Activated CD4-positive, alpha-beta T cell treated with anti-CD3 and anti-CD28 coated beads, Interleukin-2, amount 10 ng/mL, durations not matched to agents 7 days and 5 days (primary cell): ENCODE measurements around the gene EQTN. TPM values are rescaled to one million over a fixed set of nuclear protein-coding genes. Genes with fewer than 3 reads are reported as not detected.

Source experiments
- CTCF ChIA-PET: fragments of 350-600 bp; sonication (Branson Sonifier 250); formaldehyde crosslinking; loops from one replicate; lab custom pipeline; 2021; ENCODE audit warnings: antibody characterized with exemption; lab: Charles Lee
- POLR2A ChIA-PET: fragments of 350-600 bp; sonication (Branson Sonifier 250); formaldehyde crosslinking; loops from one replicate; lab custom pipeline; 2021; ENCODE audit warnings: antibody characterized with exemption; lab: Charles Lee
- DNase-seq: peaks from one replicate; pipeline ENCODE4 v3.0.0-alpha.2; 2020
- H3K27ac Mint-ChIP-seq: one replicate; pipeline ENCODE4 v1.8.0; 2021; ENCODE audit warnings: mild to moderate bottlenecking, moderate library complexity, mixed read lengths
- H3K27me3 Mint-ChIP-seq: one replicate; pipeline ENCODE4 v1.8.0; 2021; ENCODE audit warnings: mixed read lengths
- H3K36me3 Mint-ChIP-seq: one replicate; pipeline ENCODE4 v1.8.0; 2021; ENCODE audit warnings: low read depth, mixed read lengths
- H3K4me1 Mint-ChIP-seq: one replicate; pipeline ENCODE4 v1.8.0; 2021; ENCODE audit warnings: mixed read lengths
- H3K4me3 Mint-ChIP-seq: one replicate; pipeline ENCODE4 v1.8.0; 2021; ENCODE audit warnings: mild to moderate bottlenecking, moderate library complexity, mixed read lengths
- H3K9me3 Mint-ChIP-seq: one replicate; pipeline ENCODE4 v1.8.0; 2021; ENCODE audit warnings: mixed read lengths
- total RNA-seq, 2 experiments: library from RNA; stranded (reverse); gene quantifications; one replicate each; pipeline ENCODE4 v1.2.3, GENCODE V29; 2021

Gene EQTN
- total RNA-seq, 2 experiments from 2014 or later: not detected

DNA sequence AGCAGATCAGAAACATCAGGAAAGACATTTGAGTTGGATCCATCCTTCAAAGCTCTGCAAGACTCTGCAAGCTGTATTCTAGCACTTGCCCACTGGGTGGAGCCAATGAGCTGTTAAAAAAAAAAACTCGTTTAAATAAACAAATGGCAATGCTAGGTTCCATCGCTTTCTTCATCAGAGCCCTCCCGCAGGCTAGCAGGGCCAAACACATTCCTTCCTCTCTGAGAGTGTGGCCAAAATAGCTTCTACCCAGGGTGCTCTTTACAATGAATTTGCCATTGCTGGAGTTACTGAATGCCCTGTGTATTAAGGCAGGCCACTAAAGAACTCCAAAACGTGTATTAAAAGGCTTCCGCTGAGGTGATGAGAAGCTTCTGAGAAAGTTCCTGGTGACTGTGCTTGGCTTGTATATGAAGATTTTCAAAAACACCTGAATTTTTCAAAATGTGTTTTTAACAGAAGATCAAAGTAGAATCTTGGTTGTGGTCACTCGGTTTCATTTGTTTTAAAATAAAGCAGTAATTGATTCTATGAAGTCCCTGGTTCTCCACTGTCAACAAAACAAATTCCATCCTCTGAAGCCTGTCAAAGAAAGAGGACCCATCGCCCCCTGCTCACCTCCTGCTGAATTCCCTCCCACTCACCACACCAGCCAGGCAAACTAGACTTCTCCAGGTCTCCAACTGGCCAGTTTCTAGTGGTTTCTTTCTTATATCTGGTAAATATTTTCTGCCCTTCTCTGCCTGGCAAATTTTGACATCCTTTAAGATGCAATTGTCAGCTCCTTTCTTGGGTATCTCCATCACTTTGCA lies 36.5 kb upstream of the EQTN start:
- ChIA-PET CTCF (interaction anchor here (0.7 to 2.0 kb wide), 6 partner anchors 20 to 214 kb away, joined by 3 to 5 read pairs (median 3); partner anchors contain the start of gene MOB3B), POLR2A (no interaction called here)
- H3K36me3 Mint-ChIP-seq: no peaks in the 10 kb centered on the region
- H3K27ac Mint-ChIP-seq: no peak overlapping the region
- H3K27me3 Mint-ChIP-seq: peaks cover 4% of the 10 kb centered on the region
- H3K9me3 Mint-ChIP-seq: no peaks in the 10 kb centered on the region
- no peak overlapping the region for H3K4me3 Mint-ChIP-seq
- DNase-seq: peak; percentile 45
- H3K4me1 Mint-ChIP-seq: peaks cover 2% of the 10 kb centered on the region

DNA sequence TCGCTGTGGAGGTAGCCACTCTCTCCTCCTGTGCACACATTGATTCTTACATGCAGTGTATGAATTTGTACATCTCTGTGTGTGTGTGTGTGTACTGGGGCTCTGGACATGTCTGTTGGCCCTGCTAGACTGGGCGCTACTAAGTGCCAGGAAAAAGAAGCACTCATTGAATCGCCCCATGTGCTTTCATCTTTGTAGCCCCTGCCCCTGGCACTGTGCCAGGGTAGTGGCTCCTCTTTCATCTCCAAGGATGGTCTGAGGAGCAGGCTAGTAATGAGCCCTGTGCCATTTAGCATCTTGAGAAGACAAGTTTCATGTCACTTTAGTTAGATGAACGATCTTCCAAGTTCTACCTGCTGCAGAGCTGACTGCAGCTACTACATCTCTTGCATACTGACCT lies 34.4 kb upstream of the EQTN start:
- Mint-ChIP-seq H3K9me3 (no peaks in the 10 kb centered on the region), H3K4me1 (peaks cover 2% of the 10 kb centered on the region), H3K36me3 (no peaks in the 10 kb centered on the region), H3K27ac (no peak overlapping the region), H3K27me3 (peaks cover 6% of the 10 kb centered on the region), H3K4me3 (no peak overlapping the region)
- ChIA-PET POLR2A (no interaction called here), CTCF (interaction anchor here (2.0 kb wide), 1 partner anchor 198 kb away, joined by 5 read pairs; the partner anchor contains the start of gene MOB3B)
- DNase-seq: no peak

DNA sequence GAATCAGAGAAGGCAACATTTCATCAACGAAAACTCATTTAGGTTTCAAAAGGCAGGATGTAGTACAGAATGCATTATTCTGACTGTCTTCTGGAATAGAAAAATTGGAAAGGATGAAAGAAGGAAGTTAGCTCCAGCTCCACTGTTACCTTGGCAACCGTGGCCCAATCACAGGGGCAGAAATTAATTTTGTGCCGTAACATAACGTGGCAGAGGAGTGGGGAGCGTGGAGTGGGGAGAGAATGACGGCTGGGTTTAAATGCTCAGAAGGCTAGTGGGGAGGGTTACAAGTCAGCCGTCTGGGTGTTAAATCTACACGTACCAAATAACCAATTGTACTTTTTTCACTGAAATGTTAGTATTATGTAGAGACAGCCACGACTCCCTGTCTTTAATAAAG lies 32.3 kb upstream of the EQTN start:
- Mint-ChIP-seq H3K9me3 (no peaks in the 10 kb centered on the region), H3K36me3 (no peaks in the 10 kb centered on the region), H3K27me3 (peaks cover 3% of the 10 kb centered on the region), H3K27ac (no peak overlapping the region), H3K4me3 (no peak overlapping the region), H3K4me1 (peaks cover 2% of the 10 kb centered on the region)
- no peak for DNase-seq
- ChIA-PET POLR2A (no interaction called here), CTCF (interaction anchor here (1.1 kb wide), 1 partner anchor 200 kb away, joined by 3 read pairs; the partner anchor contains the start of gene MOB3B)

DNA sequence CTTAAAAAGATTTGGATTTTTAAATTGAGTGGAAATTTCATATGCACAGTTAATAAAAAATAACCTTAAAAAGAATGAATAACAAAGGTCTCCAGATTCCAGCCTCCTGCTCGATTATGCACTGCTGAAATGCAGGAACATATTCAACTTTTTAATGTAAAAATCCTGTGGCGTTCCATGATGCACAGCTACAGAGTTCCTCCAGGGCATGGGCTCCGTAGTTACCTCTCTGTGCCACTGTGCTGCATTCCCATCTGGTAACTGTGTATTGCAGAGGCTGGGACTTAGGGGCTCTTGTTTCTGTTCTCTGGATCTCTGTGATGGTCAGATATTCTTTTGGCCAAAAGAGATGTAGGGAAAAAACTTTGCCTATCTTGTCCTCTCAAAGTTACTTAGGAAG lies 31.5 kb upstream of the EQTN start:
- no peak for DNase-seq
- Mint-ChIP-seq H3K9me3 (no peaks in the 10 kb centered on the region), H3K36me3 (no peaks in the 10 kb centered on the region), H3K4me1 (no peaks in the 10 kb centered on the region), H3K4me3 (no peak overlapping the region), H3K27ac (no peak overlapping the region), H3K27me3 (peaks cover 3% of the 10 kb centered on the region)
- ChIA-PET POLR2A (no interaction called here), CTCF (interaction anchor here (0.6 to 1.1 kb wide), 2 partner anchors 106 to 201 kb away, joined by 3 read pairs; partner anchors contain the start of gene MOB3B)

DNA sequence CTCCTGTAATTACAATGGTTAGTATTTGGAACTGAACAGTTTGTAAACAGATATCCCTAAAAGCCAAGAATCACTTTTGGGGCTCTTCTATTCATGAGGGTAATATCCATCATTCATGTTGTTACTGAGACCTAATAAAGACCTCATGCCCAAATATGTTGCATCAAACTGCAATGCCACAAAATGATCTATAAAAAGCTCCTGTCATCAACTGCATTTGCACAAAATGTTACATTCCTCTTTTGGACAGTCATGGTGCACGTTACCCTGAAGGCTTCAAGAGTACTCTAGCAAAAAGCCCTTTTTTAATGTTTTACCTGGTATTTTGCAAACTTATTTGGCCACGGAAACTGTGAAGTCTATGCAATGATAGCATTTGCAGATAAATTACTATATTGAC lies 14.2 kb upstream of the EQTN start:
- DNase-seq: no peak
- CTCF ChIA-PET: no interaction called here
- Mint-ChIP-seq H3K27me3 (peaks cover 12% of the 10 kb centered on the region), H3K4me3 (no peak overlapping the region), H3K27ac (no peak overlapping the region), H3K4me1 (no peaks in the 10 kb centered on the region), H3K9me3 (no peaks in the 10 kb centered on the region), H3K36me3 (no peaks in the 10 kb centered on the region)
- POLR2A ChIA-PET: no interaction called here

DNA sequence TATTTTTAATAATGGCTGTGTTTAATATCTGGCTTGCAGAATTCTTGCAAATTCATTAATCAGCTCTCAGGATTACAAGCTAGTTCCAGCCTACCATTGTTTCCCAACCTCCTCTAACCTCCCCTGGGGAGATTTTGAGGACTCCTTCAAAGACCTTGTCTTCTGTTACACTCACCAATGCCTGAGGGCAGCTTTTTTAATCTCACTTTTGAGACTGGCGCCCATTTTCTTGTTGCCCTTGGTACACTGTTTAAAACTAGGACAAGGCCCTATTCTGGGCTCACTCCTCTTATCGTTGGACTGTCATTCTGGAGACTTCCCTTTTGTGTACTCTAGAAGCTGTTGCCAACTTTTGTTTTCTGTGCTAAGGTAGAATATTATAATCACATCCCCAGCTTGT lies 13.6 kb upstream of the EQTN start:
- H3K36me3 Mint-ChIP-seq: no peaks in the 10 kb centered on the region
- H3K27ac Mint-ChIP-seq: no peak overlapping the region
- no peaks in the 10 kb centered on the region for H3K9me3 Mint-ChIP-seq
- CTCF ChIA-PET: no interaction called here
- H3K4me3 Mint-ChIP-seq: no peak overlapping the region
- H3K27me3 Mint-ChIP-seq: peaks cover 12% of the 10 kb centered on the region
- no peaks in the 10 kb centered on the region for H3K4me1 Mint-ChIP-seq
- POLR2A ChIA-PET: no interaction called here
- DNase-seq: no peak

DNA sequence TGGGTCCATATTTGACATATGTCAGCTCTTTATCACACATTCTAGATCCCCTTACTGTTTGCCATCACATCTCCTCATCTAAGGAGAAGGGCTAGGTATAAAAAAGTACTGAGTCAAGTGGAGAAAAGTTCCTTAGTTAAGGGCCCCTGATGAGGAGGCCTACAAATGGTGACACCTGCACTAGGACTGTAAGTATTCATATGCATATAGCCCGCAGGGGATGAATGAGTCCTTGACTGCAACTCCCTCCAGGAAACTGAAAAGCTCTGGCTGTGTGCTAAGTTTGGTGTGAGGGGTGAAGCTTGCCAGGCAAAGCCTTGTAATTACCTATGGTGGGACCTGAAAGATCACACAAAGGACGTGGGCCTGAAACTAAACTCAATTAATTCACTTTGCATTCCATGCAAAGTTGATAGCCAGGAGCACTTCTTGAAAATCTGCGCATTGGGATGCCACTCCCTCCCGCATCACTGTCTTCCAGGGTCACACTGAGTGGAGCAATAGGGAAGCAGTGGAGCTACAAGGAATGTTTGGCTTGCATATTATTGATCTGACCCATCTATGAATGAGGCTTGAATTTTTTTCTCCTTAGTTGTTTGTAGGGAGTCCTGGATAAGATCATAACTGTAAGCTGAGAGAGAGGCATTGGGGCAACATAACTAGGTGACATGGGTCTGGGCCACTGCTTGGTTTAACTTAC lies 11.9 kb upstream of the EQTN start:
- Mint-ChIP-seq H3K4me3 (no peak overlapping the region), H3K36me3 (no peaks in the 10 kb centered on the region), H3K27ac (no peak overlapping the region), H3K9me3 (no peaks in the 10 kb centered on the region), H3K27me3 (peaks cover 5% of the 10 kb centered on the region), H3K4me1 (no peaks in the 10 kb centered on the region)
- ChIA-PET CTCF (no interaction called here), POLR2A (no interaction called here)
- DNase-seq: no peak

DNA sequence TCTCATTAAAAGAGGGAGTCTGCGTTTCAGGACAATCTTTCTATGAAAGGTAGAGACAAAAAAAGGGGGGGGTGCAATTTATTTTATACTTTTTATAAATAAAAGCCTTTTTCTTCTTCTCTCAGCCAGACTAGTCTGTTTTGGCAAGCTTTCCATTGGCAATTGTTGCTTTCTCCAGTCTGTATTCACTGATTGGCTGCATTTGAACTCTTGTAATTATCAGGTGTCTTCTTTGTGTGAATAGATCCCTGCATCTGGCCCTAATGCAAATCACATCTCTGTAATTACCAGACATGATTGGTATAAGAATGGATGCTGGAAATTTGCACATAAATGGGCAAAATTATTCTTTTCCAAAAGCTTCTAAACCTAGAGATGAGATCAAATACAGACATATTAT lies 7.6 kb upstream of the EQTN start:
- H3K4me1 Mint-ChIP-seq: no peaks in the 10 kb centered on the region
- CTCF ChIA-PET: no interaction called here
- H3K27me3 Mint-ChIP-seq: peaks cover 5% of the 10 kb centered on the region
- no peak overlapping the region for H3K27ac Mint-ChIP-seq
- no peaks in the 10 kb centered on the region for H3K36me3 Mint-ChIP-seq
- no peak for DNase-seq
- no peak overlapping the region for H3K4me3 Mint-ChIP-seq
- POLR2A ChIA-PET: no interaction called here
- no peaks in the 10 kb centered on the region for H3K9me3 Mint-ChIP-seq

DNA sequence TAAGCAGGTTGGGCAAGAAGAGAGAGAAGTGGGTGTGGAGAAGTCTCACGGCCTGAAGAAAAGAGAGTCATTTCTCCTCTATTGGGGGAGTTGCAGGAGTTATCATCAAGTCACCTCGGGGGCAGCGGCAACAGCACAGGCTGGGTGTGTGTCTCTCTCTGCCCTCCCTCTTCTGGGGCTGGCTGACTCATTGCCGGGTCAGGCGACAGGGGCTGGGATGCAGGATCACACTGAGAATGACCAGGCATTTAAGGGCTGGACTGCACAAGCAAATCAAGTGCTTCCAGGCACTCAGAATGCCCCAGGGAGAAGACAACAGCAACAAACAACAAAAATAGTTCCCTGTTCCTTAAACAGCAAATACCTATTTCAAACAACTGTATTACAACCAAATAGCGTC lies 6.3 kb upstream of the EQTN start:
- POLR2A ChIA-PET: no interaction called here
- no peak for DNase-seq
- CTCF ChIA-PET: no interaction called here
- peaks cover 5% of the 10 kb centered on the region for H3K27me3 Mint-ChIP-seq
- no peaks in the 10 kb centered on the region for H3K36me3 Mint-ChIP-seq
- H3K9me3 Mint-ChIP-seq: no peaks in the 10 kb centered on the region
- H3K4me1 Mint-ChIP-seq: no peaks in the 10 kb centered on the region
- no peak overlapping the region for H3K27ac Mint-ChIP-seq
- H3K4me3 Mint-ChIP-seq: no peak overlapping the region

DNA sequence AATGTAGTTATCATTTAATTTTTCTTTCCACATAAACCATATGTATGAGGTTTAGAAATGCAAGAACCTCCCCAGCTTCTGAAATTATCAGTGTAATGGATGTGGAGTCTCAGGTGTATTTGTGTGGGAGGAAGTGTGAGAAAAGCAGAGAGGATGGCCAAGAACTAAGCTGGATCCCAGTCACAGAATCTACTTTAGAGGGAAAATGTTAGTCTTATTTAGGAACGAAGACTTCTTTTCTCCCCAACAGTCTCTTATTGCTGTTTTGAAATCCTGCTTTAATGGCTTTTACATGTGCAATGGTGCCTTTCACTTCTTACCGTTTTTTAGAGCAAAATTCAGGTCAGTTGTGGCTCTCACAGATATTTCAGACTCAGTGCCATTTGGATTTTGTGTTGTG lies 3.0 kb downstream of the EQTN start:
- Mint-ChIP-seq H3K27me3 (peaks cover 6% of the 10 kb centered on the region), H3K4me3 (no peak overlapping the region), H3K27ac (no peak overlapping the region), H3K4me1 (no peaks in the 10 kb centered on the region), H3K9me3 (no peaks in the 10 kb centered on the region), H3K36me3 (no peaks in the 10 kb centered on the region)
- CTCF ChIA-PET: no interaction called here
- DNase-seq: no peak
- POLR2A ChIA-PET: no interaction called here

DNA sequence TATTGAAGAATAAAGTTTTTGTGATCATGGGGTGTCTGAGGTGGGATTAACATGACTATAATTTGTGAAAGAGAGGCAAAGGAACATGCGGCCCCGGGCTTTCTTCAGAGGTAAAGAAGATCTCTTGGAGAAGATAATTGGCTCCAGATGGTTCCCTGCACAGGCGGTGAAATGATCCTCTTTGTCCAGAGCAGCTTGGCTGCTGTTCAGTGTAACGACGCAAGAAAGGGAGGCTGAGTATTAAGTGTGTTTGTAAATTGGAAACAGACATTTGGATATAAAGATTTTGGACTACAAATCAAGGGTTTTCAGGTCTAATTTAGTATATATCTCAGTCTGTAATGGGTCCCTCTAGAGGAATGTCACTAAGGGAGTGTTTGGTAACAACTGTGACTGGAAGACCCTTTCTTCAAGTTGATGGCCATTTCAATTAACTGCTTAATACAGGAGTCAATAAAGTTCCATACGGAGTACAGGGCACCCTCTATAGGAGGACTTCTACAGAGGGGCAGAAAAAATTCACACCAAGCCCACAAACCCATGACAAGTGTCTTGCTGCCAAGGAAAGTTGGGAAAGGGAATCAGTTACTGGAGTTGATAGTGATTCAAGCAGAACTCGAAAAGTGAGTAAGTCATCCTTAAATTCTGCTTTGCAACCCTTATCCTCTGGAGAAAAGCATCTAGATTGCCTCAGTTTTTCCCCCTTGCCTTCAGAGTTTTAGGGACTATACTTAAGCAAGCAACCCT lies 4.1 kb downstream of the EQTN start:
- no peak overlapping the region for H3K27ac Mint-ChIP-seq
- no peak overlapping the region for H3K4me3 Mint-ChIP-seq
- peaks cover 10% of the 10 kb centered on the region for H3K27me3 Mint-ChIP-seq
- DNase-seq: no peak
- no peaks in the 10 kb centered on the region for H3K36me3 Mint-ChIP-seq
- CTCF ChIA-PET: no interaction called here
- POLR2A ChIA-PET: no interaction called here
- no peaks in the 10 kb centered on the region for H3K9me3 Mint-ChIP-seq
- H3K4me1 Mint-ChIP-seq: no peaks in the 10 kb centered on the region

DNA sequence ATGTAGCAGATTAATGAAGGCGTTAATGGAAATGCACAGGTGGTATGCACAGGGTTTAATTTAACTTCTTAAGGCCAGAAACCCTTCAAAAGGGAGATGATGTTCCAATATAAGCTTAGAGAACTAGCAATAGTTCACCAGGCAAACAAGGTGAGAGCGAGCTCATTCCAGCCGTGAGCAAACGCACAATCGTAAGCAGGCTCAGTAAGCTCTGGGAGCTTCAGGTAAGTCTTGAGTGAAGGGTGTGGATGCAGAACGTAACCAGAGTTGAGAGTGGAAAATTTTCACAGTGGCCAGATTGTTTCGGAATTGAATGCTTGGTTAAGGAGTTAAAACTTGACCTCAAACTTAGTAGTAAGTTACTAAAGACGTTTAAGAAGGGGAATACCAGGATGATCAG lies 5.7 kb downstream of the EQTN start:
- Mint-ChIP-seq H3K36me3 (no peaks in the 10 kb centered on the region), H3K27ac (no peak overlapping the region), H3K9me3 (no peaks in the 10 kb centered on the region), H3K4me3 (no peak overlapping the region), H3K27me3 (peaks cover 12% of the 10 kb centered on the region), H3K4me1 (no peaks in the 10 kb centered on the region)
- no peak for DNase-seq
- ChIA-PET CTCF (no interaction called here), POLR2A (no interaction called here)

DNA sequence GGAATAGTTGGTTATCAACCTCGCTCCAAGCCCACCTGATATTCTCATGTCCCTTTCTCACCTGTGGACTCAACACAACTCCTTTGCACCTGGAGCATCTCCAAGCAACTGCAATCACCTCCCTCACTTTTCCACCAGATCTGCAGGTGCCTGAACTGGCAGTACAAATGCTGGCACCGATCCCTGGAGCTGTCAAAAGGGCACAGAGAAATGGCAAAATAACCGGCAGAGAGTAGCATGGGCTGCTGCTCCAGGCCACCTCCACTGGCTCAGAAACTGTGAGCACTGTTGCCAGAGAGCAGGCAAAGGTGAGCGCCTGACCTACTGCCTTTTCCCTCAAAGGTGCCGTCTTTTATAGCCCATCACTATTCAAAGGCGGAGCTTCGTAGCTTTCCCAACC lies 14.7 kb downstream of the EQTN start:
- Mint-ChIP-seq H3K27me3 (peaks cover 15% of the 10 kb centered on the region), H3K4me1 (no peaks in the 10 kb centered on the region), H3K4me3 (no peak overlapping the region), H3K9me3 (no peaks in the 10 kb centered on the region), H3K27ac (no peak overlapping the region), H3K36me3 (no peaks in the 10 kb centered on the region)
- ChIA-PET POLR2A (no interaction called here), CTCF (no interaction called here)
- no peak for DNase-seq
